Keratinocyte (primary cell): ENCODE results near the gene TLCD3B.

Experiments
- CTCF ChIP-seq, 3 experiments: IDR thresholded peaks in 1 of 3; conservative IDR thresholded peaks in 1 of 3; optimal IDR thresholded peaks in 1 of 3; 2 replicates in 2 of 3; 3 replicates in 1 of 3; pipeline versions ENCODE3 to v1.5.1; 2011; ENCODE audit warnings: low read length in 3 of 3, mild to moderate bottlenecking in 3 of 3, moderate library complexity in 2 of 3, control low read depth in 1 of 3, inconsistent platforms in 1 of 3; ENCODE audit not compliant: insufficient read depth in 2 of 3; ENCODE audit errors: extremely low read depth in 1 of 3
- EZH2 ChIP-seq: IDR thresholded peaks from one replicate; pipeline ENCODE4 v1.6.1; 2012; ENCODE audit warnings: inconsistent platforms, mild to moderate bottlenecking, low read length, moderate library complexity

- TF ChIP-seq CTCF (optimal IDR thresholded peaks at IDR 0.05 in 1 of 3, IDR thresholded peaks at IDR 0.05 in 1 of 3, conservative IDR thresholded peaks at IDR 0.05 in 1 of 3; ENCODE audit: extremely low read depth in 1 of 3, insufficient read depth in 2 of 3, low read length in 3 of 3) (no peak), EZH2 (no peak)
Observed at GRCh38 chr16:30033270-30033669, 2.2 kb upstream of the TLCD3B start.
